ENCODE data around the gene ZFAND2B. TPM values are rescaled to one million over a fixed set of nuclear protein-coding genes. Genes with fewer than 3 reads are reported as not detected.
A peak's percentile ranks its signal among the peaks of the same experiment; 100 is the strongest.

Gene ZFAND2B
- total and polyA plus RNA-seq, 9 donors: 14.3 to 45.6 (median 32.1) TPM

DNA sequence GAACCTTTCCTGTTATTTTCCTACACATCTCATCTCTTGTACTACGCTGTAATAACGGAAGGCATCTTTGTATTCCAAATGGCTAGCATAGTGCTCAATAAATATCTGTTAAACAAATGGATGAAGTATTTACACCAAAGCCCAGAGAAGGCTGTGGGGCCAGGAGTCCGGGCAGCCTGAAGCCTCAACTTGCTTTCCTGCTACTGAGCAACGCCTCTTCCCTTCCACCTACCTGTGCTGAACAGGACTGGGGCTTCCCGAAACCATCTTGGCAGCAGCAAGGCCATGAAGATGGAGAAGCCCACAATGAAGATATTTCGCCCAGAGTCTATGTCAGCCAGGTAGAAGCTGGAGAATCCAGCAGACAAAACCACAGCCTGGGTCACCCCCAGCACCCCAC lies 43.4 kb upstream of the ZFAND2B start:
- no peaks in the 10 kb centered on the region for H3K36me3 ChIP-seq
- DNase-seq: no peak
- 88 to 96% (median 95%) methylated on average over 6 of the region's 6 CpGs for WGBS, 3 donors
- H3K27me3 ChIP-seq: no peaks in the 10 kb centered on the region
- TF ChIP-seq, protein P1, sequence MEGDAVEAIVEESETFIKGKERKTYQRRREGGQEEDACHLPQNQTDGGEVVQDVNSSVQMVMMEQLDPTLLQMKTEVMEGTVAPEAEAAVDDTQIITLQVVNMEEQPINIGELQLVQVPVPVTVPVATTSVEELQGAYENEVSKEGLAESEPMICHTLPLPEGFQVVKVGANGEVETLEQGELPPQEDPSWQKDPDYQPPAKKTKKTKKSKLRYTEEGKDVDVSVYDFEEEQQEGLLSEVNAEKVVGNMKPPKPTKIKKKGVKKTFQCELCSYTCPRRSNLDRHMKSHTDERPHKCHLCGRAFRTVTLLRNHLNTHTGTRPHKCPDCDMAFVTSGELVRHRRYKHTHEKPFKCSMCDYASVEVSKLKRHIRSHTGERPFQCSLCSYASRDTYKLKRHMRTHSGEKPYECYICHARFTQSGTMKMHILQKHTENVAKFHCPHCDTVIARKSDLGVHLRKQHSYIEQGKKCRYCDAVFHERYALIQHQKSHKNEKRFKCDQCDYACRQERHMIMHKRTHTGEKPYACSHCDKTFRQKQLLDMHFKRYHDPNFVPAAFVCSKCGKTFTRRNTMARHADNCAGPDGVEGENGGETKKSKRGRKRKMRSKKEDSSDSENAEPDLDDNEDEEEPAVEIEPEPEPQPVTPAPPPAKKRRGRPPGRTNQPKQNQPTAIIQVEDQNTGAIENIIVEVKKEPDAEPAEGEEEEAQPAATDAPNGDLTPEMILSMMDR (IDR thresholded peaks at IDR 0.05): no peak
- TF ChIP-seq POLR2A (IDR thresholded peaks at IDR 0.05) (no peak), EP300 (IDR thresholded peaks at IDR 0.05) (no peak)
- no peak overlapping the region for H3K27ac ChIP-seq
- no peak overlapping the region for H3K4me3 ChIP-seq
- H3K9me3 ChIP-seq: no peaks in the 10 kb centered on the region
- peaks cover 5% of the 10 kb centered on the region for H3K4me1 ChIP-seq (ENCODE audit: insufficient read depth)
- intact Hi-C loops (cut with DNase I): loop anchor here in 2 of 4 donors (5.0 to 10.0 kb wide), 4 partner anchors 134 to 372 kb away; partner anchors contain the start of gene DNPEP (in 2 of the 2)

DNA sequence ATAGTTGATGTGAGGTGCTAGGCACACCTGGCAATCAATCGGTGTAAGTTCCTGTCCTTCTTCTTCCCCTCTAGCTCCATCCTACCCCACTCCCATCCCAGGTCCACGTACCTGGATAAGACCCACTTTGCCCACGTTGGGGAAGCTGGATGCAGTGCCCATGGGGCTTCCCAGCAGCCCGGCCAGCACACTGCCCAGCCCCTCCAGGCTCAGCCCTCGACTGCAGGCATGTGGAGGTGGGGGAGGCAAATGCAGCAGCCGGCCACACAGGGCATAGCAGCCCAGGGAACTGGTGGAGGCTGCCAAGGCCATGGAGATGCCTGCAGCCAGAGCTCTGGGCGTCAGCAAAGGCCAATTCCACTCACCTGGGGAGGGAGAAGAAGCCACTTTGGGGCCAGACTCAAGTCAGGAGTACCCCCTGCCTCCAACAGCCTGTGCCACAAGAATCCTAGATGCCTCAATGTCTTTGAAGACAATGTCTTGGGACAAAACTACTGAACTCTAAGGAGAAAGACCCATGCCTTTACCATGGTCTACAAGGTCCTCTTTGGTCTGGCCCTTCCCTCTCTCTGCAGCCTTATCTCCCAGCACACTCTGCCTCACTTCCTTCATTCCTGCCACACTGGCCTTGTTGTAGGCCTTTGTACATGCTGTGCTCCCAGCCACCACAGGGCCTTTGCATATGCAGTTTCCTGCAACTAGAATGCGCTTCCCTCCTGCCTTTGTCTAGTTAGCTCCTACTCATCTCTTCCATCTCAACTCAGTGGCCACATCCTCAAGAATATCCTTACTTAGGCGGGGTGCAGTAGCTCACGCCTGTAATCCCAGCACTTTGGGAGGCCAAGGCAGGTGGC lies 41.3 kb upstream of the ZFAND2B start:
- Histone ChIP-seq H3K9me3 (no peaks in the 10 kb centered on the region), H3K4me1 (ENCODE audit: insufficient read depth) (peaks cover 8% of the 10 kb centered on the region), H3K27ac (no peak overlapping the region), H3K36me3 (no peaks in the 10 kb centered on the region), H3K27me3 (no peaks in the 10 kb centered on the region), H3K4me3 (no peak overlapping the region)
- 77 to 84% (median 79%) methylated on average over 10 of the region's 10 CpGs for WGBS, 3 donors
- intact Hi-C loops (cut with DNase I): loop anchor here in 3 of 4 donors (5.0 to 10.0 kb wide), 3 partner anchors 127 to 370 kb away; partner anchors contain the start of gene DNPEP (in 1 of the 3)
- TF ChIP-seq EP300 (IDR thresholded peaks at IDR 0.05) (no peak), POLR2A (IDR thresholded peaks at IDR 0.05) (no peak)
- TF ChIP-seq, protein P1 (IDR thresholded peaks at IDR 0.05): no peak
- DNase-seq: no peak

GRCh38 chr2:219167997-219168396 lies 38.6 kb upstream of the ZFAND2B start:
- peaks cover 6% of the 10 kb centered on the region for H3K4me1 ChIP-seq (ENCODE audit: insufficient read depth)
- peak in 1 of 5 donors; percentile 52 for DNase-seq
- H3K36me3 ChIP-seq: no peaks in the 10 kb centered on the region
- H3K27ac ChIP-seq: peak overlapping the region in 1 of 2 donors; percentile 54
- WGBS, 3 donors: 37 to 47% (median 43%) methylated on average over 5 of the region's 5 CpGs
- H3K27me3 ChIP-seq: no peaks in the 10 kb centered on the region
- H3K4me3 ChIP-seq: no peak overlapping the region
- H3K9me3 ChIP-seq: no peaks in the 10 kb centered on the region
- no peak for TF ChIP-seq POLR2A (IDR thresholded peaks at IDR 0.05)
- TF ChIP-seq, protein P1 (IDR thresholded peaks at IDR 0.05): no peak
- no peak for TF ChIP-seq EP300 (IDR thresholded peaks at IDR 0.05)
- intact Hi-C loops (cut with DNase I): loop anchor here in 3 of 4 donors (5.0 to 10.0 kb wide), 3 partner anchors 124 to 367 kb away; partner anchors contain the start of gene DNPEP (in 1 of the 3)

DNA sequence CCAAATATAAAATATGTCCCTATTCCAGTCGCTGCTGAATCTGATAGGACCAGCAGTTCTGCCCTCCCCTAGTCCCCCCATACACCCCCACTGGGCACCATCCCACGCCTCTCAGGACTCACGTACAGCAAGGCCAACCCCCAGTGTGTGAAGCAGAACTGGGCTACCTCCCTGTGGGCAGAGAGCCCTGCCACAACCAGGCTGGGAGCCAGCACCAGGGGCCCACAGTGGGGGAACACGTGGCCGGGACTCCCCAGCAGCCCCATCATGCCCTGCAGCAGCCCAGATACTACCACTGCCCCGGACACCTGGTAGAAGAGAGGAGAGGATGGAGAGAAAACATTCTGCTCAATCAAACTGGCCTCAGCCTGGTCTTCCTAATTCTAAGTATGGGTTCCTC lies 38.1 kb upstream of the ZFAND2B start:
- H3K27ac ChIP-seq: peak overlapping the region in 1 of 2 donors; percentile 54
- no peaks in the 10 kb centered on the region for H3K27me3 ChIP-seq
- peaks cover 6% of the 10 kb centered on the region for H3K4me1 ChIP-seq (ENCODE audit: insufficient read depth)
- WGBS, 3 donors: 17 to 30% (median 19%) methylated on average over 6 of the region's 6 CpGs
- DNase-seq: peak in 4 of 5 donors; percentile 33 to 56 (median 49)
- no peaks in the 10 kb centered on the region for H3K9me3 ChIP-seq
- TF ChIP-seq POLR2A (IDR thresholded peaks at IDR 0.05) (no peak), EP300 (IDR thresholded peaks at IDR 0.05) (no peak)
- TF ChIP-seq, protein P1 (IDR thresholded peaks at IDR 0.05): no peak
- no peaks in the 10 kb centered on the region for H3K36me3 ChIP-seq
- no peak overlapping the region for H3K4me3 ChIP-seq
- intact Hi-C loops (cut with DNase I): loop anchor here in 3 of 4 donors (5.0 to 10.0 kb wide), 3 partner anchors 124 to 366 kb away; partner anchors contain the start of gene DNPEP (in 1 of the 3)
